H9 (cell line): ENCODE measurements around the gene KIT. TPM values are rescaled to one million over a fixed set of nuclear protein-coding genes. Genes with fewer than 3 reads are reported as not detected.

Experiments used
- DNase-seq: peaks from one replicate; pipeline ENCODE4 v3.0.0-alpha.2; 2017
- H2AFZ ChIP-seq: one replicate; pipeline ENCODE4 v1.6.1; 2013; ENCODE audit warnings: mild to moderate bottlenecking, low read length, control low read depth, moderate library complexity
- H2AK5ac ChIP-seq: 2 replicates; pipeline ENCODE4 v1.6.1; 2013; ENCODE audit warnings: low read length, control low read depth, mixed read lengths; ENCODE audit not compliant: insufficient read length
- H2BK120ac ChIP-seq: one replicate; pipeline ENCODE4 v1.6.1; 2013; ENCODE audit warnings: low read depth, mild to moderate bottlenecking, low read length, control low read depth, inconsistent platforms; ENCODE audit not compliant: poor library complexity, severe bottlenecking
- H2BK12ac ChIP-seq: 2 replicates; pipeline ENCODE4 v1.6.1; 2013; ENCODE audit warnings: low read length, control low read depth, mixed read lengths, low read depth; ENCODE audit not compliant: insufficient read length
- H2BK15ac ChIP-seq: 2 replicates; pipeline ENCODE4 v1.6.1; 2013; ENCODE audit warnings: low read depth, low read length, control low read depth
- H2BK20ac ChIP-seq: one replicate; pipeline ENCODE4 v1.6.1; 2013; ENCODE audit warnings: low read depth, mild to moderate bottlenecking, low read length, control low read depth, inconsistent platforms; ENCODE audit not compliant: poor library complexity, severe bottlenecking
- H2BK5ac ChIP-seq: 2 replicates; pipeline ENCODE4 v1.6.1; 2013; ENCODE audit warnings: low read length, control low read depth, mixed read lengths; ENCODE audit not compliant: insufficient read length
- H3K14ac ChIP-seq: 2 replicates; pipeline ENCODE4 v1.6.1; 2013; ENCODE audit warnings: low read length, control low read depth; ENCODE audit not compliant: insufficient read depth
- H3K18ac ChIP-seq: 2 replicates; pipeline ENCODE4 v1.6.1; 2013; ENCODE audit warnings: low read depth, mild to moderate bottlenecking, mixed read lengths, low read length, control low read depth; ENCODE audit not compliant: insufficient read length
- H3K23ac ChIP-seq: 2 replicates; pipeline ENCODE4 v1.6.1; 2013; ENCODE audit warnings: low read length, control low read depth, mixed read lengths, low read depth; ENCODE audit not compliant: insufficient read length
- H3K23me2 ChIP-seq: 2 replicates; pipeline ENCODE4 v1.6.1; 2013; ENCODE audit warnings: low read depth, mild to moderate bottlenecking, mixed read lengths, low read length, control low read depth; ENCODE audit not compliant: insufficient read length, poor library complexity, severe bottlenecking
- H3K27ac ChIP-seq: 2 replicates; pipeline ENCODE4 v1.5.1; 2013; ENCODE audit warnings: low read length, control low read depth, mixed read lengths, low read depth; ENCODE audit not compliant: insufficient read length
- H3K27me3 ChIP-seq: 2 replicates; pipeline ENCODE4 v1.6.1; 2013; ENCODE audit warnings: low read length, control low read depth, inconsistent platforms; ENCODE audit not compliant: insufficient read depth
- H3K4ac ChIP-seq: 2 replicates; pipeline ENCODE4 v1.6.1; 2013; ENCODE audit warnings: low read depth, mild to moderate bottlenecking, control low read depth, inconsistent platforms, low read length, moderate library complexity
- H3K4me1 ChIP-seq: 2 replicates; pipeline ENCODE4 v1.6.1; 2013; ENCODE audit warnings: low read length, control low read depth, inconsistent platforms; ENCODE audit not compliant: insufficient read depth
- H3K4me2 ChIP-seq: 2 replicates; pipeline ENCODE4 v1.6.1; 2013; ENCODE audit warnings: low read length, control low read depth, mixed read lengths; ENCODE audit not compliant: insufficient read length, insufficient read depth
- H3K56ac ChIP-seq: 2 replicates; pipeline ENCODE4 v1.6.1; 2013; ENCODE audit warnings: low read depth, mild to moderate bottlenecking, mixed read lengths, low read length, control low read depth; ENCODE audit not compliant: insufficient read length
- H3K79me1 ChIP-seq: 2 replicates; pipeline ENCODE4 v1.6.1; 2013; ENCODE audit warnings: low read depth, mild to moderate bottlenecking, moderate library complexity, low read length, control low read depth, inconsistent platforms; ENCODE audit not compliant: insufficient read depth, poor library complexity, severe bottlenecking
- H3K79me2 ChIP-seq: 2 replicates; pipeline ENCODE4 v1.6.1; 2013; ENCODE audit warnings: low read length, control low read depth, inconsistent platforms; ENCODE audit not compliant: insufficient read depth
- H3K9ac ChIP-seq: 2 replicates; pipeline ENCODE4 v1.6.1; 2013; ENCODE audit warnings: low read length, control low read depth, mixed read lengths; ENCODE audit not compliant: insufficient read length; ENCODE audit errors: extremely low read depth
- H3K9me3 ChIP-seq: one replicate; pipeline ENCODE4 v1.6.1; 2013; ENCODE audit warnings: low read depth, low read length, inconsistent platforms; ENCODE audit not compliant: control insufficient read depth
- H3T11ph ChIP-seq: one replicate; pipeline ENCODE4 v1.6.1; 2013; ENCODE audit warnings: mild to moderate bottlenecking, low read length, control low read depth, inconsistent platforms
- H4K20me1 ChIP-seq: one replicate; pipeline ENCODE4 v1.6.1; 2013; ENCODE audit not compliant: control insufficient read depth, insufficient read length, insufficient read depth
- H4K5ac ChIP-seq: 2 replicates; pipeline ENCODE4 v1.6.1; 2013; ENCODE audit warnings: low read depth, mild to moderate bottlenecking, mixed read lengths, low read length, control low read depth; ENCODE audit not compliant: insufficient read length
- H4K8ac ChIP-seq: replicated peaks from 2 replicates; pipeline ENCODE4 v1.6.1; 2013; ENCODE audit warnings: low read length, control low read depth, mixed read lengths, low read depth; ENCODE audit not compliant: insufficient read length
- H4K91ac ChIP-seq: 2 replicates; pipeline ENCODE4 v1.6.1; 2013; ENCODE audit warnings: low read depth, mild to moderate bottlenecking, moderate library complexity, mixed read lengths, low read length, control low read depth; ENCODE audit not compliant: insufficient read length
- H3K27ac Mint-ChIP-seq, 3 experiments: 2 replicates in 2 of 3; 3 replicates in 1 of 3; pipeline ENCODE4 v1.8.0; 2020 to 2021; ENCODE audit warnings: mixed read lengths in 3 of 3, mild to moderate bottlenecking in 1 of 3, moderate library complexity in 1 of 3
- H3K27me3 Mint-ChIP-seq: 2 replicates; pipeline ENCODE4 v1.8.0; 2021; ENCODE audit warnings: low read depth, mild to moderate bottlenecking, moderate library complexity, mixed read lengths
- H3K36me3 Mint-ChIP-seq, 3 experiments: 2 replicates in 2 of 3; 3 replicates in 1 of 3; pipeline ENCODE4 v1.8.0; 2020 to 2021; ENCODE audit warnings: low read depth in 3 of 3, mixed read lengths in 3 of 3; ENCODE audit not compliant: insufficient read depth in 1 of 3
- H3K4me1 Mint-ChIP-seq, 2 experiments: 2 replicates each; pipeline ENCODE4 v1.8.0; 2020; ENCODE audit warnings: mixed read lengths in 2 of 2
- H3K4me3 Mint-ChIP-seq, 2 experiments: 2 replicates in 1 of 2; 3 replicates in 1 of 2; pipeline ENCODE4 v1.8.0; 2020 to 2021; ENCODE audit warnings: mild to moderate bottlenecking in 2 of 2, mixed read lengths in 2 of 2, moderate library complexity in 1 of 2
- H3K9me3 Mint-ChIP-seq, 2 experiments: 2 replicates in 1 of 2; 3 replicates in 1 of 2; pipeline ENCODE4 v1.8.0; 2020; ENCODE audit warnings: mild to moderate bottlenecking in 2 of 2, mixed read lengths in 2 of 2, moderate library complexity in 1 of 2
- WGBS: extraction: QIAGEN DNeasy Blood & Tissue Kit; methylation state at CpG from one replicate; pipeline ENCODE4 v1.1.7; 2013; ENCODE audit warnings: missing lambda C conversion rate, low lambda C conversion rate, mixed read lengths; ENCODE audit not compliant: insufficient read length; ENCODE audit errors: extremely low coverage; 5-methylcytosine and 5-hydroxymethylcytosine counted together
- total RNA-seq: library from RNA; stranded (reverse); gene quantifications from 2 replicates; pipeline ENCODE4 v1.2.1, GENCODE V29; 2021
- TF ChIP-seq, protein P1 (sequence below): fragments of 200-600 bp; sonication (generic); conservative IDR thresholded peaks from 3 replicates; pipeline ENCODE4 v1.8.0; 2021; ENCODE audit warnings: antibody characterized with exemption, mild to moderate bottlenecking

Gene KIT
- total RNA-seq, 1 experiment from 2014 or later = 6.7 TPM

DNA sequence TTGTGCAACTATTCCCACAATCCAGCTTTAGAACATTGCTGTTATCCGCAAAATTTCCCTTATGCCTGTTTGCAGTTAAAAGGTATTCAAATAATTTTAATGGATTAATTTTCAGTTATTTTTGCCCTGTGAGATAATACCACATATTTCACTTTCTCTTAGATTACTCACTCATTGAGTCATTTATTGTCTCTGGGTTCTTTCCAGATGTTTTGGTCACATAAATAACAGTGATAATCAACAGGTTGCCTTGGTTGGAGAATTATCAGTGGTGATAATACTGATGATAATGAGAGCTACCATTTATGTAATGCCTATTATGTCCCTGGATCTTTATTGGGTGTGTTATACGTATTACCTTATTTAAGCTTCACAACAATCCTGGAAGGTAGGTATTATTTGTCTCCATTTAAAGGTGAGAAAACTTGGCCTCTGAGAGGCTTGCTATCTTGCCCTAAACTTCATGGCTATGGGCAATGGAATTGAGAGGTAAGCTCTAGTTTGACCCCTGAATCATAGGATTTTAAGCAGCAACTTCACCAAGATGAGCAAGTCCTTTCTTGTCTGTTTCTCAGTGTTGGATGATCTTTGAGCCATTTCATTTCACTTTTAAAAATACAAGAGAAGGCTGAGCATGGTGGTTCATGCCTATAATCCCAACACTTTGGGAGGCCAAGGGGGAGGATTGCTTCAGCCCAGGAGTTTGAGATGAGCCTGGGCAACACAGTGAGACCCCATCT lies 87.4 kb downstream of the KIT start:
- Histone ChIP-seq H2BK5ac (no peak overlapping the region), H3T11ph (no peak overlapping the region), H2BK120ac (no peak overlapping the region), H3K79me1 (no peaks in the 10 kb centered on the region), H4K8ac (no peak overlapping the region), H3K23me2 (no peaks in the 10 kb centered on the region), H3K14ac (no peak overlapping the region), H3K4me2 (no peak overlapping the region), H4K20me1 (no peaks in the 10 kb centered on the region), H3K27me3 (no peaks in the 10 kb centered on the region), H2AK5ac (no peak overlapping the region), H3K23ac (no peak overlapping the region), H2BK12ac (no peak overlapping the region), H3K4me1 (peaks cover 4% of the 10 kb centered on the region; the same call in 1 of the 2 replicates), H2AFZ (no peak overlapping the region), H3K9ac (no peak overlapping the region), H3K18ac (no peak overlapping the region), H2BK20ac (no peak overlapping the region), H4K91ac (no peak overlapping the region), H3K9me3 (no peaks in the 10 kb centered on the region), H4K5ac (no peak overlapping the region), H3K4ac (no peak overlapping the region), H2BK15ac (no peak overlapping the region), H3K56ac (no peak overlapping the region), H3K27ac (no peak overlapping the region), H3K79me2 (no peaks in the 10 kb centered on the region)
- H3K36me3 Mint-ChIP-seq = peaks cover 15 to 44% (median 25%) of the 10 kb centered on the region in 3 experiments
- peaks cover 23 to 35% of the 10 kb centered on the region in 2 experiments for H3K9me3 Mint-ChIP-seq
- H3K4me3 Mint-ChIP-seq = no peak overlapping the region
- no peak for DNase-seq
- peaks cover 19 to 25% of the 10 kb centered on the region in 2 experiments for H3K4me1 Mint-ChIP-seq
- TF ChIP-seq, protein P1, sequence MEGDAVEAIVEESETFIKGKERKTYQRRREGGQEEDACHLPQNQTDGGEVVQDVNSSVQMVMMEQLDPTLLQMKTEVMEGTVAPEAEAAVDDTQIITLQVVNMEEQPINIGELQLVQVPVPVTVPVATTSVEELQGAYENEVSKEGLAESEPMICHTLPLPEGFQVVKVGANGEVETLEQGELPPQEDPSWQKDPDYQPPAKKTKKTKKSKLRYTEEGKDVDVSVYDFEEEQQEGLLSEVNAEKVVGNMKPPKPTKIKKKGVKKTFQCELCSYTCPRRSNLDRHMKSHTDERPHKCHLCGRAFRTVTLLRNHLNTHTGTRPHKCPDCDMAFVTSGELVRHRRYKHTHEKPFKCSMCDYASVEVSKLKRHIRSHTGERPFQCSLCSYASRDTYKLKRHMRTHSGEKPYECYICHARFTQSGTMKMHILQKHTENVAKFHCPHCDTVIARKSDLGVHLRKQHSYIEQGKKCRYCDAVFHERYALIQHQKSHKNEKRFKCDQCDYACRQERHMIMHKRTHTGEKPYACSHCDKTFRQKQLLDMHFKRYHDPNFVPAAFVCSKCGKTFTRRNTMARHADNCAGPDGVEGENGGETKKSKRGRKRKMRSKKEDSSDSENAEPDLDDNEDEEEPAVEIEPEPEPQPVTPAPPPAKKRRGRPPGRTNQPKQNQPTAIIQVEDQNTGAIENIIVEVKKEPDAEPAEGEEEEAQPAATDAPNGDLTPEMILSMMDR = no peak
- no peak overlapping the region for H3K27ac Mint-ChIP-seq
- no peaks in the 10 kb centered on the region; the same call in 1 of the 2 replicates for H3K27me3 Mint-ChIP-seq
- no CpG with 5 or more reads among the region's 2 CpGs for WGBS
